Measurements from ENCODE around the gene RFTN1.

RFTN1 gene, protein sequence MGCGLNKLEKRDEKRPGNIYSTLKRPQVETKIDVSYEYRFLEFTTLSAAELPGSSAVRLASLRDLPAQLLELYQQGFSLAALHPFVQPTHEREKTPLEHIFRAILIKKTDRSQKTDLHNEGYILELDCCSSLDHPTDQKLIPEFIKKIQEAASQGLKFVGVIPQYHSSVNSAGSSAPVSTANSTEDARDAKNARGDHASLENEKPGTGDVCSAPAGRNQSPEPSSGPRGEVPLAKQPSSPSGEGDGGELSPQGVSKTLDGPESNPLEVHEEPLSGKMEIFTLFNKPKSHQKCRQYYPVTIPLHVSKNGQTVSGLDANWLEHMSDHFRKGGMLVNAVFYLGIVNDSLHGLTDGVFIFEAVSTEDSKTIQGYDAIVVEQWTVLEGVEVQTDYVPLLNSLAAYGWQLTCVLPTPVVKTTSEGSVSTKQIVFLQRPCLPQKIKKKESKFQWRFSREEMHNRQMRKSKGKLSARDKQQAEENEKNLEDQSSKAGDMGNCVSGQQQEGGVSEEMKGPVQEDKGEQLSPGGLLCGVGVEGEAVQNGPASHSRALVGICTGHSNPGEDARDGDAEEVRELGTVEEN

DNA sequence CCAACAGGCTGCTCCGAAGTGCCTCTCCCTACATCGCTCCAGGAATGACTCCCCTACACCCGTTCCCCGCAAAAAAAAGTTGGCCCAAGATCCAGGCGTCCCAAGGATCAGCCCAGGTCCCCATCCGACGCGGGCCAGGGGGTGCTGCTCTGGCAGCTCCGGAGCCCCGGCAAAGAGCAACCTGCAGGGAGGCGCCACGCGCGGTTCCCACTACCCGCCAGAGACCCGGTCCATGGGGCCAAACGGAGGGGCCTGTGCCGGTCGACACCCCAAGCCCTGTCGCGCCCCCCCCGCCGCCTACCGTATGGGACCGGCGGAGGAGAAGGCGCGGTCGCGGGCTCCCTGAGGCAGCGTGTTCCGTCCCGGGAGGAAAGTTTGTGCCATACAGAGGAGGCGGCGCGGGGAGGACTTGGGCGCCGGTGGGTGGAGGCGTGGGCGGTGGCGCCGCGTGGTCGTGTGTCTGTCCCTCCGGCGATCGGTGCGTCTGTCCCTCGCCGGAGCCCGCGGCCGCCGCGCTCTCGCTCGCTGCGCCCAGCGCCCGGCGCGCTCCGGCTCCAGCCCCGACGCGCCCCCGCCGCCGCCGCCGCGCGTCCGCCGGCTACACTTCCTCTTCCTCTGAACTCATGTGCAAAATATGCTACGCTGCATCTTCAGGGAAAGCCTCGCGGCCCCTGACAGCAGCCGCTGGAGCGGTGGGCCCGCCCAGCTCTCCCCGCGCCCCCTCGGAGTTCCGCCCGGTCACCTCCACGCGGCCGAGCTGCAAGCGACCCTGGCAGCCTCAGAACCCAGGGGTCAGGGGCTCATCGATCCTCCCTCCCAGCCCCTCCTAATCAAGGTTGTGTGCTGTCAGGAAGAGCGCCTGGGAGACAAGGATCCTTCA is at the start of gene RFTN1:
Gene RFTN1 (minus strand): TSS at position 559 of the 880 bp plus-strand sequence. CDS start 19,830 bp downstream, outside the sequence.
- no peak for DNase-seq (ENCODE audit: low read depth, low spot score)

DNA sequence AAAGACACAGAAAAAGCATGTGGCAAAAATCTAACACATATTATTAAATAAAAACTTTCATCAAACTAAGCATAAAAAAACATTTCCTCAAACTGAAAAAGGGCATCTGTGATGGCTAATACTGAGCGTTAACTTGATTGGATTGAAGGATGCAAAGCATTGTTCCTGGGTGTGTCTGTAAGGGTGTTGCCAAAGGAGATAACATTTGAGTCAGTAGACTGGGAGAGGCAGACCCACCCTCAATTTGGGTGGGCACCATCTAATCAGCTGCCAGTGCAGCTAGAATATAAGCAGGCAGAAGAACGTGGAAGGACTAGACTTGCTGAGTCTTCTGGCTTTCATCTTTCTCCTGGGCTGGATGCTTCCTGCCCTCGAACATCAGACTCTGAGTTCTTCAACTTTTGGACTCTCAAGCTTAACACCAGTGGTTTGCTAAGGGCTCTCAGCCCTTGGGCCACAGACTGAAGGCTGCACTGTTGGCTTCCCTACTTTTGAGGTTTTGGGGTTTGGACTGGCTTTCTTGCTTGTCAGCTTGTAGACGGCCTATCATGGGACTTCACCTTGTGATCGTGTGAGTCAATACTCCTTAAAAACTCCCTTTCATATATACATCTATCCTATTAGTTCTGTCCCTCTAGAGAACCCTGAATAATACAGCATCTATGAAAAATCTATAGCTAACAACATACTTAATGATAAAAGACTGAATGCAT is 46.3 kb upstream of the RFTN1 start:
- TF ChIP-seq, protein P1, sequence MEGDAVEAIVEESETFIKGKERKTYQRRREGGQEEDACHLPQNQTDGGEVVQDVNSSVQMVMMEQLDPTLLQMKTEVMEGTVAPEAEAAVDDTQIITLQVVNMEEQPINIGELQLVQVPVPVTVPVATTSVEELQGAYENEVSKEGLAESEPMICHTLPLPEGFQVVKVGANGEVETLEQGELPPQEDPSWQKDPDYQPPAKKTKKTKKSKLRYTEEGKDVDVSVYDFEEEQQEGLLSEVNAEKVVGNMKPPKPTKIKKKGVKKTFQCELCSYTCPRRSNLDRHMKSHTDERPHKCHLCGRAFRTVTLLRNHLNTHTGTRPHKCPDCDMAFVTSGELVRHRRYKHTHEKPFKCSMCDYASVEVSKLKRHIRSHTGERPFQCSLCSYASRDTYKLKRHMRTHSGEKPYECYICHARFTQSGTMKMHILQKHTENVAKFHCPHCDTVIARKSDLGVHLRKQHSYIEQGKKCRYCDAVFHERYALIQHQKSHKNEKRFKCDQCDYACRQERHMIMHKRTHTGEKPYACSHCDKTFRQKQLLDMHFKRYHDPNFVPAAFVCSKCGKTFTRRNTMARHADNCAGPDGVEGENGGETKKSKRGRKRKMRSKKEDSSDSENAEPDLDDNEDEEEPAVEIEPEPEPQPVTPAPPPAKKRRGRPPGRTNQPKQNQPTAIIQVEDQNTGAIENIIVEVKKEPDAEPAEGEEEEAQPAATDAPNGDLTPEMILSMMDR (IDR thresholded peaks at IDR 0.05; ENCODE audit: insufficient read depth, low read length, missing control alignments), result no peak
- DNase-seq (ENCODE audit: low read depth, low spot score), result no peak
- ChIA-PET POLR2A (no interaction called here), CTCF (interaction anchor here (1.2 to 2.0 kb wide), 3 partner anchors 8 to 271 kb away, joined by 3 to 7 read pairs (median 5); no protein-coding TSS in a partner anchor)
- H3K4me3 ChIP-seq (ENCODE audit: low read depth, low read length), result no peak overlapping the region

More for the DNA sequence above, at the start of gene RFTN1:
- TF ChIP-seq, protein P1 (IDR thresholded peaks at IDR 0.05; ENCODE audit: insufficient read depth, low read length, missing control alignments), result peak; percentile 8
- H3K4me3 ChIP-seq (ENCODE audit: low read depth, low read length), result peak within 1 kb of the TSS; percentile 92
- CTCF ChIA-PET, result interaction anchor here (1.0 to 4.7 kb wide), 5 partner anchors 13 to 244 kb away, joined by 3 to 19 read pairs (median 3); no protein-coding TSS in a partner anchor
- POLR2A ChIA-PET, result no interaction called here

GRCh38 chr3:16554126-16554525 is 40.6 kb upstream of the RFTN1 start:
- CTCF ChIA-PET, result interaction anchor here (0.8 to 5.2 kb wide), 4 partner anchors 262 to 287 kb away, joined by 4 to 180 read pairs (median 79); partner anchors contain the start of genes DPH3 and OXNAD1
- POLR2A ChIA-PET, result no interaction called here
- TF ChIP-seq, protein P1 (IDR thresholded peaks at IDR 0.05; ENCODE audit: insufficient read depth, low read length, missing control alignments), result no peak
- H3K4me3 ChIP-seq (ENCODE audit: low read depth, low read length), result no peak overlapping the region
- no peak for DNase-seq (ENCODE audit: low read depth, low spot score)

GRCh38 chr3:16552757-16553156 is 39.3 kb upstream of the RFTN1 start:
- TF ChIP-seq, protein P1 (IDR thresholded peaks at IDR 0.05; ENCODE audit: insufficient read depth, low read length, missing control alignments), result no peak
- POLR2A ChIA-PET, result no interaction called here
- no peak overlapping the region for H3K4me3 ChIP-seq (ENCODE audit: low read depth, low read length)
- no peak for DNase-seq (ENCODE audit: low read depth, low spot score)
- CTCF ChIA-PET, result interaction anchor here (0.7 to 5.2 kb wide), 10 partner anchors 8 to 286 kb away, joined by 3 to 180 read pairs (median 4); partner anchors contain the start of genes DPH3 and OXNAD1

DNA sequence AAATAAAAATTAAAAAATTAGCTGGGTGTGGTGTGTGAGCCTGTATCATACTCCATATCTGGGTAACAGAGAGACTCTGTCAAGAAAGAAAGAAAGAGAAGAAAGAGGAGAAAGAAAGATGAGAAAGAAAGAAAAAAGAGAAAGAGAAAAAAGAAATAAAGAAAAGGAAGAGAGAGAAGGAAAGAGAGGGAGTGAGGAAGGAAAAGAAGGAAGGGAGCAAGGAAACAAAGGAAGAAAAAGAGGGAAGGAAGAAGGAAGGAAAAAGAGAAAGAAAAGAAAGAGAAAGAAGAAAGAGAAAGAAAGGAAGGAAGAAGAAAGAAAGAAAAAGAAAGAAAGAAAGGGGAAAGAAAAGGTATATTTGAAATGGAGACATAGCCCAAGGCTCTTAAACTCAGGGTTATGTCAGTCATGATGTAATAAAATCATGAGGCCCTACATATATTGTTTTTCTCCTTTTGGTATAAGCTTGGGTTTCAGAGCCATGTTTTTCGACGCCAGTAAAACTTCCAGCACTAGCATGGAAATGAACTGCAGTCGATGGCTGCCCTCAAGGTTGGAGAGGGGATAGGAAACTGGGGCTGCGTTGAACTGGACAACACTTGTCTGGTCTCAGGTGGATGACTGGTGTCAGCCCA is 38.0 kb upstream of the RFTN1 start:
- TF ChIP-seq, protein P1 (IDR thresholded peaks at IDR 0.05; ENCODE audit: insufficient read depth, low read length, missing control alignments), result no peak
- POLR2A ChIA-PET, result no interaction called here
- H3K4me3 ChIP-seq (ENCODE audit: low read depth, low read length), result no peak overlapping the region
- no peak for DNase-seq (ENCODE audit: low read depth, low spot score)
- CTCF ChIA-PET, result interaction anchor here (0.7 to 5.2 kb wide), 22 partner anchors 9 to 754 kb away, joined by 3 to 180 read pairs (median 4); partner anchors contain the start of genes DPH3 and OXNAD1

Measured in AG04449 (cell line).